Measurements from ENCODE around the gene DCLRE1B.

GRCh38 chr1:113934006-113934405 is 28.9 kb downstream of the DCLRE1B start:
- no peak for TF ChIP-seq POLR2A (IDR thresholded peaks at IDR 0.05)
- TF ChIP-seq, protein P1, sequence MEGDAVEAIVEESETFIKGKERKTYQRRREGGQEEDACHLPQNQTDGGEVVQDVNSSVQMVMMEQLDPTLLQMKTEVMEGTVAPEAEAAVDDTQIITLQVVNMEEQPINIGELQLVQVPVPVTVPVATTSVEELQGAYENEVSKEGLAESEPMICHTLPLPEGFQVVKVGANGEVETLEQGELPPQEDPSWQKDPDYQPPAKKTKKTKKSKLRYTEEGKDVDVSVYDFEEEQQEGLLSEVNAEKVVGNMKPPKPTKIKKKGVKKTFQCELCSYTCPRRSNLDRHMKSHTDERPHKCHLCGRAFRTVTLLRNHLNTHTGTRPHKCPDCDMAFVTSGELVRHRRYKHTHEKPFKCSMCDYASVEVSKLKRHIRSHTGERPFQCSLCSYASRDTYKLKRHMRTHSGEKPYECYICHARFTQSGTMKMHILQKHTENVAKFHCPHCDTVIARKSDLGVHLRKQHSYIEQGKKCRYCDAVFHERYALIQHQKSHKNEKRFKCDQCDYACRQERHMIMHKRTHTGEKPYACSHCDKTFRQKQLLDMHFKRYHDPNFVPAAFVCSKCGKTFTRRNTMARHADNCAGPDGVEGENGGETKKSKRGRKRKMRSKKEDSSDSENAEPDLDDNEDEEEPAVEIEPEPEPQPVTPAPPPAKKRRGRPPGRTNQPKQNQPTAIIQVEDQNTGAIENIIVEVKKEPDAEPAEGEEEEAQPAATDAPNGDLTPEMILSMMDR (IDR thresholded peaks at IDR 0.05): no peak
